Ishikawa (cell line): ENCODE results near the gene PLPPR3.

Source experiments
- CEBPB ChIP-seq: IDR thresholded peaks from 2 replicates; pipeline ENCODE4 v1.6.1; 2012
- CREB1 ChIP-seq: IDR thresholded peaks from 2 replicates; pipeline ENCODE4 v1.6.1; 2012; ENCODE audit warnings: low read depth
- EGR1 ChIP-seq: IDR thresholded peaks from 2 replicates; pipeline ENCODE4 v1.6.1; 2012
- EP300 ChIP-seq: IDR thresholded peaks from 2 replicates; pipeline ENCODE4 v1.6.1; 2012; ENCODE audit warnings: borderline replicate concordance
- FOXM1 ChIP-seq: IDR thresholded peaks from 2 replicates; pipeline ENCODE4 v1.6.1; 2012; ENCODE audit warnings: low read depth, borderline replicate concordance
- MAX ChIP-seq: IDR thresholded peaks from 2 replicates; pipeline ENCODE4 v1.6.1; 2012
- NFIC ChIP-seq: IDR thresholded peaks from 2 replicates; pipeline ENCODE4 v1.6.1; 2012
- RAD21 ChIP-seq: IDR thresholded peaks from 2 replicates; pipeline ENCODE4 v1.6.1; 2012; ENCODE audit warnings: low read depth
- REST ChIP-seq: IDR thresholded peaks from 2 replicates; pipeline ENCODE4 v1.6.1; 2012; ENCODE audit warnings: low read depth, mild to moderate bottlenecking
- TAF1 ChIP-seq: IDR thresholded peaks from 2 replicates; pipeline ENCODE4 v1.6.1; 2012; ENCODE audit warnings: low read depth, mild to moderate bottlenecking
- TCF12 ChIP-seq: IDR thresholded peaks from 2 replicates; pipeline ENCODE4 v1.6.1; 2012; ENCODE audit warnings: low read depth
- TEAD4 ChIP-seq: IDR thresholded peaks from 2 replicates; pipeline ENCODE4 v1.6.1; 2012
- USF1 ChIP-seq: IDR thresholded peaks from 2 replicates; pipeline ENCODE4 v1.6.1; 2012
- YY1 ChIP-seq: IDR thresholded peaks from 2 replicates; pipeline ENCODE4 v1.6.1; 2012; ENCODE audit warnings: low read depth
- ZBTB7A ChIP-seq: IDR thresholded peaks from 2 replicates; pipeline ENCODE4 v1.6.1; 2012; ENCODE audit warnings: low read depth

PLPPR3 gene

GRCh38 chr19:815775-816499, 5.8 kb downstream of the PLPPR3 start:
- no peak for TF ChIP-seq FOXM1
- no peak for TF ChIP-seq CEBPB
- TF ChIP-seq RAD21 = no peak
- no peak for TF ChIP-seq CREB1
- no peak for TF ChIP-seq ZBTB7A
- no peak for TF ChIP-seq EP300
- TF ChIP-seq TEAD4 = no peak
- TF ChIP-seq NFIC = no peak
- no peak for TF ChIP-seq YY1
- TF ChIP-seq MAX = no peak

GRCh38 chr19:815079-815774, 6.5 kb downstream of the PLPPR3 start:
- no peak for TF ChIP-seq FOXM1

GRCh38 chr19:814152-815078, 7.3 kb downstream of the PLPPR3 start:
- TF ChIP-seq CREB1 = no peak
- TF ChIP-seq EGR1 = no peak
- TF ChIP-seq TAF1 = no peak
- no peak for TF ChIP-seq YY1
- peak; percentile 76 for TF ChIP-seq ZBTB7A
- TF ChIP-seq FOXM1 = no peak
- TF ChIP-seq NFIC = no peak
- TF ChIP-seq TEAD4 = no peak

GRCh38 chr19:813219-814151, 8.3 kb downstream of the PLPPR3 start:
- no peak for TF ChIP-seq FOXM1
- TF ChIP-seq TCF12 = 0 out of 2 replicates have a peak, but pooled peaks have one; percentile 16

- TF ChIP-seq NFIC = no peak
- no peak for TF ChIP-seq TEAD4
- TF ChIP-seq MAX = no peak
- TF ChIP-seq YY1 = no peak
- no peak for TF ChIP-seq EGR1
- TF ChIP-seq TAF1 = no peak
- no peak for TF ChIP-seq CEBPB
- no peak for TF ChIP-seq EP300
- TF ChIP-seq FOXM1 = no peak
- no peak for TF ChIP-seq CREB1
- no peak for TF ChIP-seq ZBTB7A
- no peak for TF ChIP-seq RAD21
- TF ChIP-seq REST = no peak
- no peak for TF ChIP-seq USF1
- no peak for TF ChIP-seq TCF12
Measured at GRCh38 chr19:812747-813218, 9.0 kb downstream of the PLPPR3 start.

GRCh38 chr19:812049-812746, 9.6 kb downstream of the PLPPR3 start:
- TF ChIP-seq YY1 (no peak), USF1 (no peak), EP300 (no peak), RAD21 (no peak), NFIC (no peak), EGR1 (no peak), FOXM1 (no peak), ZBTB7A (no peak), TEAD4 (no peak), MAX (no peak), CREB1 (no peak), CEBPB (no peak), TCF12 (no peak)
